HUES6 (cell line): ENCODE measurements around the gene CSNK1G2.

ENCODE experiments used
- H3K27ac ChIP-seq: 2 replicates; pipeline ENCODE4 v1.7.0; 2013; ENCODE audit warnings: low read depth, mild to moderate bottlenecking, low read length, inconsistent platforms
- H3K27me3 ChIP-seq: 2 replicates; pipeline ENCODE4 v1.6.1; 2013; ENCODE audit warnings: low read length; ENCODE audit not compliant: control insufficient read depth, insufficient read depth
- H3K36me3 ChIP-seq: 2 replicates; pipeline ENCODE4 v1.6.1; 2013; ENCODE audit warnings: low read length; ENCODE audit not compliant: control insufficient read depth, insufficient read depth
- H3K4me1 ChIP-seq: 2 replicates; pipeline ENCODE4 v1.6.1; 2013; ENCODE audit warnings: low read length; ENCODE audit not compliant: control insufficient read depth, insufficient read depth
- H3K4me3 ChIP-seq: 2 replicates; pipeline ENCODE4 v1.5.1; 2013; ENCODE audit warnings: low read depth, low read length
- H3K9ac ChIP-seq: one replicate; pipeline ENCODE4 v1.6.1; 2013; ENCODE audit warnings: mild to moderate bottlenecking, low read length
- H3K9me3 ChIP-seq: 2 replicates; pipeline ENCODE4 v1.6.1; 2013; ENCODE audit warnings: low read depth, low read length; ENCODE audit not compliant: control insufficient read depth, insufficient read depth

The CSNK1G2 gene

GRCh38 chr19:1969176-1970002 lies 28.4 kb downstream of the CSNK1G2 start:
- Histone ChIP-seq H3K36me3 (peaks cover 41% of the 10 kb centered on the region), H3K27ac (no peak overlapping the region), H3K4me1 (no peaks in the 10 kb centered on the region), H3K9me3 (no peaks in the 10 kb centered on the region), H3K27me3 (no peaks in the 10 kb centered on the region), H3K9ac (no peak overlapping the region), H3K4me3 (no peak overlapping the region)

DNA sequence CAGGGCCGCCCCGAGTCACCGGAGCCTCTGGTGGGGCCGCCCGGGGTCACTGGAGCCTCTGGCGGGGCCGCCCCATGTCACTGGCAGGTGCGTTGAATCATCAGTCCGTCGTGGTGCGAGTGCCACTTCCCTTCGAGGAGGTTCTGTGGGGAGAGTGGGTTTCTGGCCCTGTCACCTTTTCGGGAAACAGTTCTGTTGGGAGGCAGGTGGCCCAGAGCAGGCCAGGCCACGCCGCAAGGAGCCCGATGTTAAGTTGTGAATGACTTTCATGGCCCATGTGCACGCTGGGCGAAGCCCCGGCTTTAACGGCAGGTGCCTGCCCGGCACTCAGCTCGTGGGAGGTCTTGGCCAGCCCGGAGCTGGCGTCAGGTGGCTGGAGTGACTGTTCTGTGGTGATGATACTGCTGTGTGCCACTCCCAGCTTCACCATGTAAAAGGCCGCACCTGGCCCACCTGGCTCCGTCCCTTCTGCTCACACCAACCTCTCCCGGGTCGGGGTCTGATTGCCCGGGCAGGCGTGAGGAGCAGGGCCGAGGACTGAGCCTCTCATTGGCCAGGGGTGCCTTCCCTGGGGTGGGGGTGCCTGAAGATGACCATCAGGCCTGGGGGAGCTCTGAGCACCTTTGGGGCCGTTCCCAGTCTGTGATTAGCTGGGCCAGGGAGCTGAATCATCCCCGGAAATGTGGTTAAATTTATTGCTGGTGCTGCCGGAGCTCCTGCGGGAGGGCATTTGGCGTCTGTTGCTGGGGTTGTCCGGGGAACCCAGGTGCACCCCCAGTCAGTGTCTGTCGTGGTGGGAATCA lies 29.2 kb downstream of the CSNK1G2 start:
- no peaks in the 10 kb centered on the region for H3K9me3 ChIP-seq
- no peaks in the 10 kb centered on the region for H3K27me3 ChIP-seq
- H3K4me3 ChIP-seq: no peak overlapping the region
- H3K36me3 ChIP-seq: peaks cover 49% of the 10 kb centered on the region
- no peaks in the 10 kb centered on the region for H3K4me1 ChIP-seq
- H3K9ac ChIP-seq: peak overlapping the region; percentile 10
- H3K27ac ChIP-seq: no peak overlapping the region

- Histone ChIP-seq H3K9me3 (no peaks in the 10 kb centered on the region), H3K36me3 (peaks cover 53% of the 10 kb centered on the region), H3K4me3 (no peak overlapping the region), H3K9ac (no peak overlapping the region), H3K27ac (no peak overlapping the region), H3K27me3 (no peaks in the 10 kb centered on the region), H3K4me1 (no peaks in the 10 kb centered on the region)
These were observed 30.0 kb downstream of the CSNK1G2 start for GRCh38 chr19:1970806-1971502.

GRCh38 chr19:1974381-1975161 lies 33.6 kb downstream of the CSNK1G2 start:
- H3K9ac ChIP-seq: no peak overlapping the region
- no peaks in the 10 kb centered on the region for H3K27me3 ChIP-seq

GRCh38 chr19:1975162-1975480 lies 34.1 kb downstream of the CSNK1G2 start:
- Histone ChIP-seq H3K27me3 (no peaks in the 10 kb centered on the region), H3K27ac (no peak overlapping the region), H3K9me3 (no peaks in the 10 kb centered on the region), H3K4me1 (no peaks in the 10 kb centered on the region), H3K4me3 (no peak overlapping the region), H3K9ac (no peak overlapping the region), H3K36me3 (peaks cover 52% of the 10 kb centered on the region)

More at GRCh38 chr19:1974381-1975161, 33.6 kb downstream of the CSNK1G2 start:
- no peaks in the 10 kb centered on the region for H3K9me3 ChIP-seq
- H3K36me3 ChIP-seq: peaks cover 53% of the 10 kb centered on the region
- H3K4me1 ChIP-seq: no peaks in the 10 kb centered on the region
- H3K4me3 ChIP-seq: no peak overlapping the region
- H3K27ac ChIP-seq: no peak overlapping the region

DNA sequence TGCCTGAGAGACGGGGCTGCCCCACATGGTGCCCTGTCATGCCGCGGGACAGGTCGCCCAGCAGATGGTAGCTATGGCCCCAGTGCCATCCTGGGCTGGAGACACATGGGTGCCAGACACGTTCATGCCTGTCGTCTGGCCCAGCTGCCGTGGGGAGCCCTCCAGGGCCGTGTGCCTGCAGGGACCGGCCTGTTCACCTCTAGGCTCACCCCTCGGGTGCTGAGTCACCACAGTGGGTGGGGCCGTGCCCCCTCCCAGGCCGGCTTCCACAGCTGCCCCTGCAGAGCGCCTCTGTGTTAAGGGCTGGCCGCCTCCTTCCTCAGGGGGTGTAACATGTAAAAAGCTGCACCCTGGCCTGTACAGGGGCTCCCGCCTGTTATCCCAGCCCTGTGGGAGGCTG lies 36.1 kb downstream of the CSNK1G2 start:
- H3K27me3 ChIP-seq: no peaks in the 10 kb centered on the region
- no peaks in the 10 kb centered on the region for H3K4me1 ChIP-seq
- no peak overlapping the region for H3K4me3 ChIP-seq
- peaks cover 57% of the 10 kb centered on the region for H3K36me3 ChIP-seq
- no peaks in the 10 kb centered on the region for H3K9me3 ChIP-seq
- no peak overlapping the region for H3K9ac ChIP-seq
- H3K27ac ChIP-seq: 0 out of 2 replicates have a peak overlapping the region, but pooled peaks have one; percentile 8

DNA sequence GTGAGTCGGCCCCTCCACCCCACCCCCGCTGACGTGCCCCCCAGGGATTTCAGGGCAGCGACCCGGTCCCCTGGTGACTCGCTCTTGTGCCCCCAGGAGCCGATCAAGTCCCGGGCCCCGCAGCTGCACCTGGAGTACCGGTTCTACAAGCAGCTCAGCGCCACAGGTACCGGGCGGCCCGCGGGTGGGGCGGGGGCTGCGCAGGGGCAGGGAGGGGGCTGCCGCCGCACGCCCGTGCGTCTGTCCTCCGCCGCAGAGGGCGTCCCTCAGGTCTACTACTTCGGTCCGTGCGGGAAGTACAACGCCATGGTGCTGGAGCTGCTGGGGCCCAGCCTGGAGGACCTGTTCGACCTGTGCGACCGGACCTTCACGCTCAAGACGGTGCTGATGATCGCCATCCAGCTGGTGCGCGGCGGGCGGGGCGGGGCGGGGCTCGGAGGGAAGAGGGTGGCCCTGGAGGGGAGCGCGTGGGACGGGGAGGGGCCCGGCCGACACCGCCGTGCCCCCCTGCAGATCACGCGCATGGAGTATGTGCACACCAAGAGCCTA lies 37.4 kb downstream of the CSNK1G2 start:
- H3K36me3 ChIP-seq: peaks cover 63% of the 10 kb centered on the region
- no peak overlapping the region for H3K27ac ChIP-seq
- no peak overlapping the region for H3K9ac ChIP-seq
- H3K4me1 ChIP-seq: no peaks in the 10 kb centered on the region
- no peak overlapping the region for H3K4me3 ChIP-seq
- no peaks in the 10 kb centered on the region for H3K9me3 ChIP-seq
- no peaks in the 10 kb centered on the region for H3K27me3 ChIP-seq

DNA sequence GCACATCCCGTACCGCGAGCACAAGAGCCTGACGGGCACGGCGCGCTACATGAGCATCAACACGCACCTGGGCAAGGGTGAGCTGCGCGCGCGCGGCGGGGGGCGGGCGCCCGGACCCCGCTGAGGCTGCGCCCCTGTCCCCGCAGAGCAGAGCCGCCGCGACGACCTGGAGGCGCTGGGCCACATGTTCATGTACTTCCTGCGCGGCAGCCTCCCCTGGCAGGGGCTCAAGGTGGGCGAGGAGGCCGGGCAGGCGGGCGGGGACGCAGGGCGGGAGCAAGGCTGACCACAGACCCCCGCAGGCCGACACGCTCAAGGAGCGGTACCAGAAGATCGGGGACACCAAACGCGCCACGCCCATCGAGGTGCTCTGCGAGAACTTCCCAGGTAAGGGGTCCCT lies 38.0 kb downstream of the CSNK1G2 start:
- Histone ChIP-seq H3K9me3 (no peaks in the 10 kb centered on the region), H3K36me3 (peaks cover 67% of the 10 kb centered on the region), H3K27ac (no peak overlapping the region), H3K27me3 (no peaks in the 10 kb centered on the region), H3K4me3 (no peak overlapping the region), H3K4me1 (no peaks in the 10 kb centered on the region), H3K9ac (no peak overlapping the region)

- Histone ChIP-seq H3K4me3 (no peak overlapping the region), H3K36me3 (peaks cover 66% of the 10 kb centered on the region), H3K27ac (no peak overlapping the region), H3K9me3 (no peaks in the 10 kb centered on the region), H3K4me1 (no peaks in the 10 kb centered on the region), H3K9ac (no peak overlapping the region), H3K27me3 (no peaks in the 10 kb centered on the region)
These were observed 38.7 kb downstream of the CSNK1G2 start for GRCh38 chr19:1979642-1980041.

GRCh38 chr19:1980091-1980808 lies 39.3 kb downstream of the CSNK1G2 start:
- Histone ChIP-seq H3K36me3 (peaks cover 66% of the 10 kb centered on the region), H3K27me3 (no peaks in the 10 kb centered on the region), H3K4me3 (no peak overlapping the region), H3K9me3 (no peaks in the 10 kb centered on the region), H3K4me1 (no peaks in the 10 kb centered on the region), H3K9ac (no peak overlapping the region), H3K27ac (no peak overlapping the region)
